Measurements from ENCODE around the gene CLCN1.

Gene CLCN1

DNA sequence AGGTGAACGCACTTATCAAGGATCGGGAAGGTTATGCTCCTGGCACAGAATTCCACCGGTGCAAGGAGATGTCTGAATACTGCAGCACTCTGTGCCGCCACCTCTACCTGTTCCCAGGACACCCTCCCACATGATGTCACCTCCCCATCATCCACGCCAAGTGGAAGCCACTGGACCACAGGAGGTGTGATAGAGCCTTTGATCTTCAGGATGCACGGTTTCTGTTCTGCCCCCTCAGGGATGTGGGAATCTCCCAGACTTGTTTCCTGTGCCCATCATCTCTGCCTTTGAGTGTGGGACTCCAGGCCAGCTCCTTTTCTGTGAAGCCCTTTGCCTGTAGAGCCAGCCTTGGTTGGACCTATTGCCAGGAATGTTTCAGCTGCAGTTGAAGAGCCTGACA lies 11.0 kb upstream of the CLCN1 start:
- DNase-seq (no peak), ATAC-seq (replicated peaks) (no peak)
- Mint-ChIP-seq H3K4me3 (no peak overlapping the region), H3K9me3 (no peaks in the 10 kb centered on the region), H3K27ac (no peak overlapping the region), H3K4me1 (peaks cover 17 to 40% of the 10 kb centered on the region in 2 donors), H3K27me3 (no peaks in the 10 kb centered on the region), H3K36me3 (peaks cover 70 to 78% of the 10 kb centered on the region in 2 donors)

DNA sequence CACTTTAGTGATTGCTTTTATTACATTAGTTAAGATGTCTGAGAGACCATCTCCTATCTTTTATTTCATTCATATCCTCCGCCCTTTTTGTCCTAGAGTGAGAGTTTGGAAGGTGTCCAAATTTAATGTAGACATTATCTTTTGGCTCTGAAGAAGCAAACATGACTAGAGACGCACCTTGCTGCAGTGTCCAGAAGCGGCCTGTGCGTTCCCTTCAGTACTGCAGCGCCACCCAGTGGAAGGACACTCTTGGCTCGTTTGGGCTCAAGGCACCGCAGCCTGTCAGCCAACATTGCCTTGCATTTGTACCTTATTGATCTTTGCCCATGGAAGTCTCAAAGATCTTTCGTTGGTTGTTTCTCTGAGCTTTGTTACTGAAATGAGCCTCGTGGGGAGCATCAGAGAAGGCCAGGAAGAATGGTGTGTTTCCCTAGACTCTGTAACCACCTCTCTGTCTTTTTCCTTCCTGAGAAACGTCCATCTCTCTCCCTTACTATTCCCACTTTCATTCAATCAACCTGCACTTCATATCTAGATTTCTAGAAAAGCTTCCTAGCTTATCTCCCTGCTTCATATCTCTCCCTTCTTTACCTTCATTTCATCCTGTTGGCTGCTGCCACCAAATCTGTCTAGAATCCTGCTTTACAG lies 10.4 kb upstream of the CLCN1 start:
- H3K4me3 Mint-ChIP-seq = no peak overlapping the region
- H3K9me3 Mint-ChIP-seq = peaks cover 0 to 1% of the 10 kb centered on the region in 2 donors
- H3K4me1 Mint-ChIP-seq = peaks cover 18 to 41% of the 10 kb centered on the region in 2 donors
- no peaks in the 10 kb centered on the region for H3K27me3 Mint-ChIP-seq
- ATAC-seq (replicated peaks) = peak; percentile 69 to 84
- peaks cover 71 to 78% of the 10 kb centered on the region in 2 donors for H3K36me3 Mint-ChIP-seq
- DNase-seq = no peak
- H3K27ac Mint-ChIP-seq = peak overlapping the region; percentile 22

DNA sequence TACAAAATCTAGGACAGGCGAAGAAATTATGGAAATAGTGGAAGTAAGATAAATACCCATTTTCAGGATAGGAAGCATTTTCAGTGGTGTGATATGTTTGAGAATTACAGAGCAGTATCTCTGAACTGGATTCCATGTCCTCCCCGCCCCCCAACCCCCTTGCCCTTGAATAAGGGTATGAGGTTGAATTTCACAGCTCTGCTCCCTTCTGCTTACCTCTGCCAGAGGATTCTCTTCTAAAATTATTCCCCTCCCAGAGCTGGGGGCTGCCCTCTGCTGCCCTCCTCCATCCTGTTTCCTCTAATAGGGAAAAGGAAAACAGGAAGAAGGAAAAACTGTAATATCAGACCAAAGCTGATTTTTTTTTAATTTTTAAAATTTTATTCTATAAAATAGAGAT lies 7.3 kb upstream of the CLCN1 start:
- Mint-ChIP-seq H3K27me3 (no peaks in the 10 kb centered on the region), H3K27ac (no peak overlapping the region), H3K9me3 (peaks cover 0 to 1% of the 10 kb centered on the region in 2 donors), H3K4me3 (no peak overlapping the region), H3K4me1 (peaks cover 18 to 37% of the 10 kb centered on the region in 2 donors), H3K36me3 (peaks cover 56% of the 10 kb centered on the region in 2 donors)
- no peak for ATAC-seq (replicated peaks)
- no peak for DNase-seq

DNA sequence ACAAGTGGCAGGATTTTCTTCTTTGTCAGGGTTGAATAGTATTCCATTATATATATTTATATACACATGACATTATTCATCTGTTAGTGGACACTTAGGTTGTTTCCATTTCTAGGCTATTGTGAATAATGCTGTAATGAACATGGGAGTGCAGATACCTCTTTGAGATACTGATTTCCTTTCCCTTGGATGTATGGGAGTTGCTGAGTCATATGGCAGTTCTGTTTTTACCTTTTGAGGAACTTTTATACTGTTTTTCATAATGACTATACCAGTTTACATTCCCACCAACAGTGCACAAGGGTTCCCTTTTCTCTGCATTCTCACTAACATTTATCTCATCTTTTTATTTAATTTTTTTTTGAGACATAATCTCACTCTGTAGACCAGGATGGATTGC lies 1.8 kb upstream of the CLCN1 start:
- H3K4me3 Mint-ChIP-seq = no peak overlapping the region
- DNase-seq (no peak), ATAC-seq (replicated peaks) (peak; percentile 19 to 20)
- H3K36me3 Mint-ChIP-seq = peaks cover 15 to 18% of the 10 kb centered on the region in 2 donors
- H3K27me3 Mint-ChIP-seq = peaks cover 0 to 4% of the 10 kb centered on the region in 2 donors
- no peak overlapping the region for H3K27ac Mint-ChIP-seq
- H3K4me1 Mint-ChIP-seq = peaks cover 9 to 25% of the 10 kb centered on the region in 2 donors
- H3K9me3 Mint-ChIP-seq = peaks cover 0 to 1% of the 10 kb centered on the region in 2 donors

DNA sequence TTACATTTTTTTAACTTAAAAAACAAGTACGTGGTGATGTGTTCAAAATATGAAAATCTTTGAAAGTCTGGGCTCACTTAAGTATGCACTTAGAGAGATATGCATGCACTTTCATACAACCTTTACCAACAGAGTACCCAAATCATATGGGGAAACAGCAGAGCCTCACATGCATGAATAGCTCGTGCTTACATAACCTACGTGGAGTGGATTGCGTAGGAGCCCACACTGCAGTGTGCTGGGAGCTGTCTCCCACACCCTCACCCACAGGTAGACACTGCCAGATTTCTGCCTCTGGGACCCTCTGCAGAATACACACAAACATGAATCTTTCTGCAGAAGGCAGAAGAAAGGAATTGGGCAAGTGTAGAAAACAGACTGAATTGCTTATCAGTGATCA lies 581 bp downstream of the CLCN1 start:
- DNase-seq (no peak), ATAC-seq (replicated peaks) (no peak)

DNA sequence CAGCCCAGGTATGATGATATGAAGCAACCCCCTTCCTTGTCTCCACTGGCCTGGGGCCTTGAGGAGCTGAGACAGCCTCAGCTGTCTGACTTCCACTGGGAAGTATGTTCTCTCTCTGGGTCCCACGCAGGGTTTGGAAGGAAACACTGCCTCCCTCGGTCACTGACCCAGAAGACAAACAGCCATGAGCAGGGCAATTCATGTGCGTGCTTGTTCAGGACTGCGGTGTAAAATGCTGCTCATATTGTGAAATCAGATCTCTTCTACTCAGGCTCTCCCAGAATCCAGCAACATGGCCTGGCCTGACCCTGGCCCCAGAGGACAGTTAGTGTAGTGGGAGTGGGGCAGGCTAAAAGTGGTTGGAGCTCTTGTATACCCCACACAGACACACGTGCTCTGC lies 2.8 kb downstream of the CLCN1 start:
- Mint-ChIP-seq H3K27me3 (peaks cover 0 to 5% of the 10 kb centered on the region in 2 donors), H3K27ac (no peak overlapping the region), H3K4me3 (no peak overlapping the region), H3K9me3 (no peaks in the 10 kb centered on the region), H3K36me3 (no peaks in the 10 kb centered on the region), H3K4me1 (peaks cover 2 to 12% of the 10 kb centered on the region in 2 donors)
- no peak for DNase-seq
- ATAC-seq (replicated peaks) = no peak

More for the DNA sequence above, 581 bp downstream of the CLCN1 start:
- Mint-ChIP-seq H3K4me3 (no peak overlapping the region), H3K4me1 (peaks cover 2 to 12% of the 10 kb centered on the region in 2 donors), H3K27me3 (peaks cover 0 to 5% of the 10 kb centered on the region in 2 donors), H3K9me3 (no peaks in the 10 kb centered on the region), H3K27ac (no peak overlapping the region), H3K36me3 (no peaks in the 10 kb centered on the region)

DNA sequence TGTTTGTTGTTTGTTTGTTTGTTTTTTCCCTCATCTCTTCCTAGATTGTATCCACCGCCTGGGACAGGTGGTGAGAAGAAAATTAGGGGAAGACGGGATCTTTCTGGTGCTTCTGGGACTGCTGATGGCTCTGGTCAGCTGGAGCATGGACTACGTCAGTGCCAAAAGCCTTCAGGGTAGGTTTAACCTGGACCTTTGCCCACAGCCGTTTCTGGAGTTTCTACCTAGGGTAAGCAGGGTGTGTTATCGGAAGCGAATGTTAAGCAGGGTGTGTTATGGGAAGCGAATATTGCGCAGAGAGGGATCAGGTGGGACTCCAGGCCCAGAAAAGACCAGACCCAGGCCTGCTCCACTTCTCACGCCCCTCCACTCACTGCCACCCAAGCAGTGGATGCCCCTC lies 4.7 kb downstream of the CLCN1 start:
- ATAC-seq (replicated peaks) (no peak), DNase-seq (no peak)
- H3K4me1 Mint-ChIP-seq = peaks cover 0 to 5% of the 10 kb centered on the region in 2 donors
- no peak overlapping the region for H3K27ac Mint-ChIP-seq
- no peaks in the 10 kb centered on the region for H3K9me3 Mint-ChIP-seq
- H3K27me3 Mint-ChIP-seq = peaks cover 0 to 5% of the 10 kb centered on the region in 2 donors
- H3K36me3 Mint-ChIP-seq = no peaks in the 10 kb centered on the region
- no peak overlapping the region for H3K4me3 Mint-ChIP-seq

DNA sequence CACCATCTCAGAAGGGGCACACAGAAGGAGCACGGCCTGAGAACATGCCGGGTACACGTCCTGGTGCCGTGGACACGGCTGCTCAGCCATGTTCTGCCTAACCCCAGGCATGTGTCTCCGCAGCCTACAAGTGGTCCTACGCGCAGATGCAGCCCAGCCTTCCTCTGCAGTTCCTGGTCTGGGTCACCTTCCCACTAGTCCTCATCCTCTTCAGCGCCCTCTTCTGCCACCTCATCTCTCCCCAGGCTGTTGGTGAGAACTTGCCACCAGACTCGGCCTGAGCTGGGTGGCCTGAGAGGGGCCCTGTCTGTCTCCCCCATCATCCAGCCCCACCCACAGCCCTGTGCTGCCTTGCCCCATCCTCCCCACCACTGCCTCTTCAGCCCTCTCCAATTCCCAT lies 5.3 kb downstream of the CLCN1 start:
- ATAC-seq (replicated peaks) (no peak), DNase-seq (no peak)
- Mint-ChIP-seq H3K4me1 (peaks cover 0 to 7% of the 10 kb centered on the region in 2 donors), H3K27ac (no peak overlapping the region), H3K27me3 (peaks cover 0 to 5% of the 10 kb centered on the region in 2 donors), H3K4me3 (no peak overlapping the region), H3K9me3 (no peaks in the 10 kb centered on the region), H3K36me3 (no peaks in the 10 kb centered on the region)

DNA sequence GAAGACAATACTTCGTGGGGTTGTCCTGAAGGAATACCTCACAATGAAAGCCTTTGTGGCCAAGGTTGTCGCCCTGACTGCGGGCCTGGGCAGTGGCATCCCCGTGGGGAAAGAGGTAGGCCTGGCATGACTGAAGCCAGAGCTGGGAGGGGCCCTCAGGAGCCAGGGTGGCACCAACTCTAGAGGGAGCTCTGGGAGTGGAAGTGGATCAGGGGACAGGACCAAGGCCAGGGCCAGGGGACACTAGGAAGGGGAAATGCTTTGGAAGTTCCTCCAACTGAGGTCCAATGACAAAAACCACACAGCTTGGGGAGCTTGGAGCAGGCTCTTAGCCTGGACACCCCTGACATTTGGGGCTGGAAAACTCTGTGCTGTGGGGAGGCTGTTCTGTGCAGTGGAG lies 5.8 kb downstream of the CLCN1 start:
- H3K4me1 Mint-ChIP-seq = peaks cover 0 to 10% of the 10 kb centered on the region in 2 donors

DNA sequence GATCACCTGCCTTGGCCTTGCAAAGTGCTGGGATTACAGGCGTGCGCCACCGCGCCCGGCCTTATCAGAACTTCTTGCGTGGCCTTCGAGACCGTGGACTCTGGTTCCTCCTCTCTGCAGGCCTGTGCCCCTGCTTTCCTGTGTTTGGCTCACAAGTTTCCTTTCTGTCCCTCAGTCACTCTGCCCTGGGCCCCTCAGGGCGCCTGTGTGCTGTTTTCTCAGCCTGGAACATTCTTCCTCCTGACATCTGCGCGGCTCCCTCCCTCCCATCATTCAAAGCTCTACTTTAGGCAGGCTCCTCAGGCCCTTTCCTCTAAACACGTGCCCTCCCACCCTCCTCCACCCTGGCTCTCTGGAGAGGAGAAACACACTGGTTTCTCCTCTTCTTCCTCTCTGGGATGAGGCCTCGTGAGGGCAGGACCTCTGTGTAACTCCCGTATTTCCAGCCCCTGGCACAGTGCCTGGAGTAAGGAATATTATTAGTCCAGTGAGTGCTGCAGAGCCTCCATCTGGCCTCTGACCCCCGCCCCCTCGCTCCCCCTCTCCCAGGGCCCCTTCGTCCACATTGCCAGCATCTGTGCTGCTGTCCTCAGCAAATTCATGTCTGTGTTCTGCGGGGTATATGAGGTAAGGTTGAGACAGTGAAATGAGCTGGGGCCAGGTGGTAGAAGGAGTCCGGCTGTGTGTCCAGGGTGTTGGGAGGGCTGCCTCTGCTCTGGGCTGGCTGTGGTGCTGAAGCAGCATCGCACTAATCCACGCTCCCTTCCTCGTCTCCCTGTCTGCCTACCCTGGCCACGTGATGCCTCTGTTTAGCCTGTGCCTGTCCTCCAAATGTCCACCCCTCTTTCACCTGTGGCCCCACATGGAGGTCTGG lies 7.1 kb downstream of the CLCN1 start:
- no peak overlapping the region for H3K27ac Mint-ChIP-seq
- no peak for DNase-seq
- no peak overlapping the region for H3K4me3 Mint-ChIP-seq
- H3K4me1 Mint-ChIP-seq = peaks cover 4 to 13% of the 10 kb centered on the region in 2 donors
- no peak for ATAC-seq (replicated peaks)
- H3K27me3 Mint-ChIP-seq = peaks cover 0 to 5% of the 10 kb centered on the region in 2 donors
- no peaks in the 10 kb centered on the region for H3K9me3 Mint-ChIP-seq
- no peaks in the 10 kb centered on the region for H3K36me3 Mint-ChIP-seq

More for the DNA sequence above, 5.8 kb downstream of the CLCN1 start:
- DNase-seq (no peak), ATAC-seq (replicated peaks) (no peak)
- H3K4me3 Mint-ChIP-seq = no peak overlapping the region
- peaks cover 0 to 5% of the 10 kb centered on the region in 2 donors for H3K27me3 Mint-ChIP-seq
- no peaks in the 10 kb centered on the region for H3K9me3 Mint-ChIP-seq
- H3K36me3 Mint-ChIP-seq = no peaks in the 10 kb centered on the region
- H3K27ac Mint-ChIP-seq = no peak overlapping the region

DNA sequence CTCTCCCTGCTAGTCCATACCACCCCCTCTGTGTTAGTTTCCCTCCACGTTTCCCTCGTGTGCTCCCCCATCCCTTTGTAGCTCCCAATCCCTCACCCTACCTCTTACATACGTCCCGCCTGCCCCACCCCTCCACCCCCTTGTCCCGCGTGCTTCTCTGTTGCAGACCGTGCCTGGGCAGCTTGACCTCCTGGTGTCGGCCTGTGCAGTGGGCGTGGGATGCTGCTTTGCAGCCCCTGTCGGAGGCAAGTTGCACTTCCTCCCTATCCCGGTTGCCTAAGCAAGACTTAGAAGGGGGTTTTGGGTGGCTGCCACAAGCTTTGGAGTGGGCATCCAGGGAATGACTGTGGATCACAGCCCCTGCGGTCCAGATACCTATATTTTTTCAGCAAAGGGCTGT lies 7.7 kb downstream of the CLCN1 start:
- no peaks in the 10 kb centered on the region for H3K9me3 Mint-ChIP-seq
- H3K27ac Mint-ChIP-seq = no peak overlapping the region
- peaks cover 0 to 5% of the 10 kb centered on the region in 2 donors for H3K27me3 Mint-ChIP-seq
- no peak overlapping the region for H3K4me3 Mint-ChIP-seq
- no peaks in the 10 kb centered on the region for H3K36me3 Mint-ChIP-seq
- DNase-seq = no peak
- ATAC-seq (replicated peaks) = no peak
- peaks cover 7 to 14% of the 10 kb centered on the region in 2 donors for H3K4me1 Mint-ChIP-seq

DNA sequence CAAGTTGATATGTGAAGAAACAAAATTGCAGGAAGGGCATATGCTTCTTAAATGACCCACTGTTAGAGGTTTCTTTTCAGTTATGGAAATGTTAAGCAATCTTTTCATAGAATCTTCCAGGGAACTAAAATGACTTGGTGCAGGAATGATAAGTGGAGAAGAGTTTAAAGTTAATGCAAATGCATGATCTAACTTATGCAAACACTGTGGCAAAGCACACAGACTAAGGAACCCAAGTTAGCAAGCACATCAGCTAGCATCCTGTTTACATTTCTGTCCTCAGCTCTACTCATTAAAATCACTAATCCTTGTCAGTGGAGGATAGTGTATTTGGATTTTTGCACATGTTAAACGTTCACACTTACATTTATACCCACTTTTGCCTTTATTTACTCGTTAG lies 9.3 kb downstream of the CLCN1 start:
- no peak for ATAC-seq (replicated peaks)
- Mint-ChIP-seq H3K27ac (no peak overlapping the region), H3K36me3 (no peaks in the 10 kb centered on the region), H3K27me3 (no peaks in the 10 kb centered on the region), H3K4me3 (no peak overlapping the region), H3K4me1 (peaks cover 7 to 14% of the 10 kb centered on the region in 2 donors), H3K9me3 (no peaks in the 10 kb centered on the region)
- no peak for DNase-seq

DNA sequence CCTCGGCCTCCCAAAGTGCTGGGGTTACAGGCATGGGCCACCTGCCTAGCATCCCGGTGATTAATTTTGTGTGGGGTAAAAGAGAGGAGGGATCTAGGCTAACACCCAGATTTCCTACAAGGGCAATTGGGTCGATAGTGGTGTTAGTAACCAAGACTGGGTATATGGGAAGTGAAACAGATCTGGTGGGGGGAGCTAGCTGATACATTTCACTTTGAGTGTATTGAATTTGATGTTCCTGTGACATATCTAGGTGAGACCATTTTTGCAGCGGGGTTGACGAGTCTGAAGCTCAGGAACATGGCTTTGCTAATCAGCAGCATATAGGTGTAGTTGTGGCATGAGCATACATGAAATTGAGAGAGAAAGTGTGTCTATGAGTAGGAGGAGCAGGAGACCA lies 12.0 kb downstream of the CLCN1 start:
- no peak for DNase-seq
- H3K9me3 Mint-ChIP-seq = no peaks in the 10 kb centered on the region
- no peaks in the 10 kb centered on the region for H3K27me3 Mint-ChIP-seq
- H3K36me3 Mint-ChIP-seq = no peaks in the 10 kb centered on the region
- no peak overlapping the region for H3K27ac Mint-ChIP-seq
- H3K4me1 Mint-ChIP-seq = peaks cover 7 to 14% of the 10 kb centered on the region in 2 donors
- no peak overlapping the region for H3K4me3 Mint-ChIP-seq
- peak; percentile 76 to 78 for ATAC-seq (replicated peaks)

DNA sequence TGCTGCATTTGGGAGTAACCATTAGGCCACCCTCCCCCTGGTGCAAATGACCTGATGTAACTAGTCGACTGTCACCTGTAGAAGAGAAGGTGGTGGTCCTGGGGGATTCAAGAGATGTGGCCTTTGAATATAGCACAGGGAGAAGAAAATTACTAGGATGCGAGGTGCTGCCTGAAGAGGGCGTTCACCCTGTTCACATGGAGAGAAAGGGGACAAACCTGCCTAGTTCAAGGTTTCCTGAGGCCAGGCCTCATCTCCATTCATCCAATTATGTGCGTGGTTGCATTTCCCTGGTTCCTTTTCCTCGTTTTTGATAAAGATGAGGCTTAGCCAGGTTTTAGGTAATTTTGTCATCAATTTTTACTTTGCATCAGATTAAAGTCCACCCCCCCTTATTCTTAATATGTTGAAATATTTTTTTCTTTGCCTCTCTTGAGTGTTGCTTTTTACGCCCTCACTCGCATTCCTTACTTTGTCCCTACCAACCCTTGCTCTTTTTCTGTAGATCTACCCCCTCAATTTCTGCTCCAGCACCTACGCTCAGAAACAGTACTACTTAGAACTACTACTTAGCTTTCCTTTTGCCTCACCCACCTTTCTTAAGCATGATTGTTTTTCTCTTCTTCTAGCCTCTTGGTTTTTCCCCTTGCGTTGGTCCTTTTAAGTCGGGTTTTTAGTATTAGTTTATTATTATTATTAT lies 13.7 kb downstream of the CLCN1 start:
- Mint-ChIP-seq H3K27ac (no peak overlapping the region), H3K27me3 (peaks cover 0 to 6% of the 10 kb centered on the region in 2 donors), H3K4me3 (no peak overlapping the region), H3K9me3 (no peaks in the 10 kb centered on the region), H3K4me1 (peaks cover 7 to 14% of the 10 kb centered on the region in 2 donors), H3K36me3 (no peaks in the 10 kb centered on the region)
- DNase-seq = no peak
- no peak for ATAC-seq (replicated peaks)

Data from stimulated activated naive B cell treated with anti-CD40 and anti-IgM and Interleukin-4, amounts not matched to agents 10 μg/mL and 1 μg/mL and 100 μg/mL, for 72 hours (primary cell).